GM18873 (cell line): ENCODE results near the gene ATP6AP2.

Source experiments
- ATAC-seq: cut with Tn5 transposase; IDR thresholded peaks from one replicate; pipeline ENCODE4 v1.9.1; 2021; ENCODE audit warnings: mild to moderate bottlenecking, moderate library complexity, moderate number of reproducible peaks; ENCODE audit not compliant: unreplicated experiment, low FRiP score

Gene ATP6AP2

DNA sequence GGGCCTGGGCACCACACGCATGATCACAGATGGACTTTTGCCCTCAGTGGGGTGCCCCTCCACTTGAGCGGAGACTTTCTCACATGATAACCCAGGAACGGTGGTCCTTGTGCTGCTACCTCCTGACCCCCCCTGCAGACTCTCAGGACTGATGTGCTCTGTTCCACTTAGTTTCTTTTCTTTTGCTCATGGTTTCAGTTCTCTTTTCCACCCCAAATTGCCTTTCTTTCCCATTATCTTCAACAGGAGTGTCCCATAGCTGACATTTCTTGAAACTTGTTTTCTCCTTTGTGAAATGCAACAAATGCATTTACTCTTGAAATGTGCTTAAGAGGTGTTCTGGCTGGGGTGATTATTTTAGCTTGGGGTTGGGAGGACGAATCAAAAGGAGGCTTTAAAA is 51.4 kb downstream of the ATP6AP2 start:
- ATAC-seq: no peak

DNA sequence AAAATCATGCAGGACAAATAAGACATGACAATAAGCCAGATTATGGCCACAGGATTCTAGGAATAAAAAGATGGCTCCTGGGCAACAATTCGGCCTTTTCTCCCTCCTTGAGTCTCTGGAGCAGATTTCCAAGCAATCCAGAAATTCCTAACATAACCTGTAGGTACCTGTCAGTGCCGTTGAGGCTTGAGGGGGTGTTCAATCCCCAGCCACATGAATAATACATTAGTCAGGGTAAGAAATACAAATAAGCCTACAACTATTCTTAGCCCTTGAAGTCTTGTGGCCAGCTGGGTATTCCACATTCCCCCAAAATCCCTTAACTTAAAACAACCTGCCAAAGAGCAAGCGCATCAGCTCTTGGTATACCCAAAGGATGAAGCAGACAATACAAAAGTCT is 56.9 kb downstream of the ATP6AP2 start:
- ATAC-seq: no peak

DNA sequence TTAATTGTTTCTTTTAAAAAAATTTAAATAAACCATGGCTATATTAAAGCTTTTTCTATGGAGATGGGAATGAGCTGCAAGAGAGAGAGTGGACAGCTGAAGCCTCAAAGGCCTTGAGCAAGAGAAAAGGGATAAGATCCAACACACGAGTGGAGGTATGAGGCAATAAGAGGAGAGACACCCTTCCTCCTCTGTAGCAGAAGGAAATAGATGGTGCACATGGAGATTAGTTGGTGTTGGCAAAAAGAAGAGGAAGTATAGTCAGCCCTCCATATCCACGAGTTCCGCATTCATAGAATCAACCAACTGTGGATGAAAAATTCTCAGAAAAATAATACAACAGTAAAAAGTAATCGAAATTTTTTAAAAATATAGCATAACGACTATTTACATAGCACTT is 63.4 kb downstream of the ATP6AP2 start:
- no peak for ATAC-seq

DNA sequence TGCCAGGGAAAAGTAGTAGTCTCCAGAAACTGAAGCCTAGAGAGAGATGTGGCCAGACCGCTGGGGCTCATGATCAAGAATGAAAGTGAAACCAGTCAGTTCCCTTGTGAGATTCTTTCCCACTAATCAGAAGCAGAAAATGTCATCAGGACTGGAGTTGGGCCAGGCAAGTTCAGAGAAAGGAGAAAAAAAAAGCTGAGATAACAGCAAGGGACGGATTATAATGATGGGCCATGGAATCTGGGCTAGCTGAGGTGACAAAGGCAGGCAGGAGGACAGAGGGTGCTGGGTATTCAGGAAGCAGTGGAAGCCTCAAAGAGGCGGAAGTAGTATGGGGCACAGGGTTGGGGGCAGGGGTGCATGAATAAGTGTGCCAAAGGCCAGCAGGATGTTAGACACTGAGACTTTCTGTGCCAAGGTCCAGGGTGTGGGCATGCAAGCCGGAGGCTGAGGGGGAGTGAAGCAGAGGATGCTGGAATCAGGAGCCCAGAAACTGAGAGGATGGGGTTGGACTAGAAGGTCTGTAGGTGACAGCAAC is 64.1 kb downstream of the ATP6AP2 start:
- peak; percentile 35 for ATAC-seq

DNA sequence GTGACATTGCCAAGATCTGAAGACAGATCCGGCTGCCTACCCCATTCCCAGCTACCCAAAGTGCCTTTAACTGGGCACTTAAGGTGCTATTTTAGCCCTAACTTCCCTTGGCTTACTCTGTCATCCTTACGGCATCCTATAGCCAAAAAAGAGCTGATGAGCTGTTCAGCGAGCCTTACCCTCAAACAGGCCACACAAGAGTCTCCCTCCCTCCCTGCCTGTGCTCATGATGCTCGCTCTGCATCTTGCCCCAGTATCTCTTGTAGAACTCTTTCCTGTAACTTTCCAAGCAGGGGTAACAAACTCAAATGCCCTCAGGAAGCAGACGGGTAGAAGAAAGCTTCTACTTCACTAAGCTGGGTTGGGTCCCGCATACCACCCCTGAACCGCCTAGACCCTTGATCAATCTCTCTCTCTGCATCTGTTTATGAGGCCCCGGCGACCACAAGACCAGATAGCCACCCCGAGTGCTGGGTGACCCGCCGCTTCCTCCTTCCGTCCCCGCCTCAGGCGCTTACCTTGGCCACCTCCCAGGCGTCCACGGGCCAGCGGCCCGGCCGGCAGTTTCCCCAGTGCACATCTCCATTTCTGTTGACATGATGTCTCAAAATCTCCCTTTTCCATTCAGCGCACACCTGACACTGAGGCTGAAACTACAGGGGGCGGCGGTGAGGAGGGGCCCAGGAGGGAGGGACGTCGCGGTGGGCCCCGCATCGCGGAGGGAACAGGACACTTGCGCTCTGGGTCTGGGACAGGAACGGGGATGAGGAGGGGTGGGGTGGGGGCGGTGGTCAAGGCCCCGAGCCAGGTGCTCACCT is 65.9 kb downstream of the ATP6AP2 start:
- ATAC-seq: no peak

DNA sequence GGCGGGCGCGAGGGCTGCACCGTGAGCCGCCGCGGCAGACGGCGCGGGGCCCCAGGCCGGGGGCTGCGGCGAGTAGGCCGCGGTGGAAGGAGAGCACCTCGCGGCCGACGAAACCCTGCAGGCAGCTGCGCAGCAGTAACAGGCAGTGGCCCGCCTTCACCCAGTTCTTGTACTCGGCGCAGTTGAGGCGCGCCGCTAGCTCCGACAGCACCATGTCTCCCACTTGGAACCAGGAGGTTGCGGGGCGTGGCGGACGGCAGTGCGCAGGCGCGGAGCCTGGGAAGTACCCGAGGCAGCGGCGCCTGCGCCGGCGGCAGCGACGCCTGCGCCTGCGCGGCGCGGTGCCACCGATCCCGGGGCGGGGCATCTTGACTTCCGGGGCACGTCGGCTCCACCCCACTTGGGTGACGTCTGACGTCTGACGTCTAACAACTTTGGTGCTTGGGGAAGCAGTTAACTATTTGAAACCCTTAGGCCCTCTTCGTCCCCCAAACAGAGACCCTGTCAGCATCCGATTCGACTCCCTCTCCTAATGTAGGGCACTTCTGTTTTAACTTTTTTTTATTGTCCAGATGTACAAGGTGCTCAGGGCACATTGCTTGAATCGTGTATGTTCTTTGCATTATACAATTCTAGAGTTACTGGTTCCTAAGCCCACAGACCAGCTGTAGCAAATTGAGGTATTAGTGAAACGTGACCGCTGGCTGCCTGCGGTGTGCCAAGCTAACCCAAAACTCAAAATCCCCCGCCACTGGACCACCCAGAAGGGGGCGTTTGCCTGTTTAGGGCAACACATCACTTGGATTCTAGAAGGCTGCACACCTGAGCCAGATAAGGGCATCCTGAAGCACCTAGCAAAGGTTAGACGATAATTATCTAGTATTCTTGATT is 66.8 kb downstream of the ATP6AP2 start, which contains the start of gene CXorf38:
TSS of gene CXorf38 (minus strand) at position 255 of the 891 bp plus-strand sequence. CDS start at position 214, 41 bp downstream.
- ATAC-seq: peak; percentile 62

DNA sequence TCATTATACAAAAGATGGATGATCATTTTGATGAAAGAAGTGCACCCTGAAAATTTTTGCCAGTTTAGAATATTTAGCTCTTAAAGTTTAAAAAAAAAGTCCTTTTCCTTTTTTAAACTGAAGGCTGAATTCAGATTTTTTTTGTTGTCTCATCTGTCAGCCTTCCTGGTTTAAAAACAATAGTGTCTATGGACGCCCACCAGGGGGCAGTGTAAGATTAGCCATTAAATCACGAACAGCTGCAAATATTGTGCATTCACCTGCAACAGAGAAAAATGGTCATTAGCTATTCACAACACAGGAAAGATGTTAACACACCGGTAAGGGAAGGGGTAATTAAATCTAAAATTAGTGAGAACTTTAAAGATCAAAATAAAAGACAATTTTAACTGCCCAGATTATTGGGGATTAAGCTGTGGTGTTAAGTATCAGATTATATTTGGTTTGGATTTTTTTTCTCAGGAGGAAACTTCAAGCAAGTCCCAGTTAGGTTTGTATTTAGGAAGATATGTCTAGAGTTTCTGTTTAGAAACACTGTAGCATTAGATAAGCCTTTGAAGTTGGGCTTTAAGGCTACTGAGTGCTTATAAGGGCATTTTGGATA is 71.0 kb downstream of the ATP6AP2 start:
- ATAC-seq: no peak

DNA sequence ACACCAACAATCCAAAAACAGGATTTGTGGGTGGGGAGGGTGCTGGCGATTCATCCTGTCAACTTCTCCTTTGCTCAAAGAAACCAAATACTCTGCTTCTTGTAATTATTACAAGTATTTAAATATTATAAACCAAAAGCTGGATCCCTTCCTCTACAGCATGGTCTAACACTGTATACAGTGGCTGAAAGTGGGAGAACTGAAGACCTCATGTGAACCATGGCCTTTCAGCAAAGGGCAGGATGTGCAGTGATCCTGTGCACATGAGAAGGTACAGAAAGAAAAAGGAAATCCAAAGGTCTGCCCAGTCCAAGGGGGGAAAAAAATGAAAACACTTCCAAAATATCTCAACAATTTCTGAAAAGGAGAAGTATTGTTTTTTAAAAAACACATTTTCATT is 71.9 kb downstream of the ATP6AP2 start:
- ATAC-seq: no peak

DNA sequence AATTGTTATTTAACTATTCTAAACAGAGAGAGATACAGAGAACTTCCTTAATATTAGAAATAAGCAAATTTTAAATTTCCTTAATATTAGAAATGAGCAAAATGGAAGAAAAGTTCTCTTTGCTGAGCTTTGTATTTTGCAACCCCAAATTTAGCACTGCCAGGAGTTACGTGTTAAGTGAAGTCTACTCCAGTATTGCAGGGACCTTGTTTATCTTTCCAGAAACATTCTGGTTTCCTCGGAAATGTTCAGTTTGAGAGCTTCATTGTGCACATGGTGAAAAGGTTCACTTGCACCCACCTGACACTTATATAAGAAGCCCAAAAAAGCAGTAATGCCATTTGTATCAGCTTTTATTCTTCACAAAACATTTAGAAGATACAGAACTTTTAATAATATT is 72.8 kb downstream of the ATP6AP2 start:
- ATAC-seq: no peak
